Breast epithelium (tissue), 3 donors: ENCODE results near the gene OCEL1.

Experiments used
- POLR2A ChIP-seq: fragments of 450-650 bp; IDR thresholded peaks from one replicate; pipeline ENCODE4 v1.6.1; 2016; ENCODE audit warnings: antibody characterized with exemption, mild to moderate bottlenecking, moderate library complexity
- POLR2AphosphoS5 ChIP-seq, 3 donors: sonication (generic); formaldehyde crosslinking; IDR thresholded peaks; one replicate each; pipeline ENCODE4 v1.6.1; 2017; ENCODE audit warnings: antibody characterized with exemption in 3 of 3
- TF ChIP-seq, protein P1 (sequence below), 3 donors: fragments of 450-650 bp; IDR thresholded peaks; one replicate each; pipeline ENCODE4 v1.5.1; 2016 to 2017; ENCODE audit warnings: antibody characterized with exemption in 3 of 3, mild to moderate bottlenecking in 3 of 3, moderate library complexity in 3 of 3

GRCh38 chr19:17262557-17262956 lies 36.5 kb downstream of the OCEL1 start:
- TF ChIP-seq POLR2A (no peak), POLR2AphosphoS5 (IDR thresholded peaks at IDR 0.05) (no peak)
- TF ChIP-seq, protein P1, sequence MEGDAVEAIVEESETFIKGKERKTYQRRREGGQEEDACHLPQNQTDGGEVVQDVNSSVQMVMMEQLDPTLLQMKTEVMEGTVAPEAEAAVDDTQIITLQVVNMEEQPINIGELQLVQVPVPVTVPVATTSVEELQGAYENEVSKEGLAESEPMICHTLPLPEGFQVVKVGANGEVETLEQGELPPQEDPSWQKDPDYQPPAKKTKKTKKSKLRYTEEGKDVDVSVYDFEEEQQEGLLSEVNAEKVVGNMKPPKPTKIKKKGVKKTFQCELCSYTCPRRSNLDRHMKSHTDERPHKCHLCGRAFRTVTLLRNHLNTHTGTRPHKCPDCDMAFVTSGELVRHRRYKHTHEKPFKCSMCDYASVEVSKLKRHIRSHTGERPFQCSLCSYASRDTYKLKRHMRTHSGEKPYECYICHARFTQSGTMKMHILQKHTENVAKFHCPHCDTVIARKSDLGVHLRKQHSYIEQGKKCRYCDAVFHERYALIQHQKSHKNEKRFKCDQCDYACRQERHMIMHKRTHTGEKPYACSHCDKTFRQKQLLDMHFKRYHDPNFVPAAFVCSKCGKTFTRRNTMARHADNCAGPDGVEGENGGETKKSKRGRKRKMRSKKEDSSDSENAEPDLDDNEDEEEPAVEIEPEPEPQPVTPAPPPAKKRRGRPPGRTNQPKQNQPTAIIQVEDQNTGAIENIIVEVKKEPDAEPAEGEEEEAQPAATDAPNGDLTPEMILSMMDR (IDR thresholded peaks at IDR 0.05): no peak
